22Rv1 (cell line): ENCODE measurements around the gene SETX.

Experiments
- ZFX ChIP-seq: fragments of 450-650 bp; IDR thresholded peaks from 2 replicates; pipeline ENCODE4 v1.6.1; 2017; ENCODE audit warnings: antibody characterized with exemption, borderline replicate concordance
- TF ChIP-seq, protein P1 (sequence below): fragments of 450-650 bp; IDR thresholded peaks from 2 replicates; pipeline ENCODE4 v1.5.1; 2017; ENCODE audit warnings: mild to moderate bottlenecking

DNA sequence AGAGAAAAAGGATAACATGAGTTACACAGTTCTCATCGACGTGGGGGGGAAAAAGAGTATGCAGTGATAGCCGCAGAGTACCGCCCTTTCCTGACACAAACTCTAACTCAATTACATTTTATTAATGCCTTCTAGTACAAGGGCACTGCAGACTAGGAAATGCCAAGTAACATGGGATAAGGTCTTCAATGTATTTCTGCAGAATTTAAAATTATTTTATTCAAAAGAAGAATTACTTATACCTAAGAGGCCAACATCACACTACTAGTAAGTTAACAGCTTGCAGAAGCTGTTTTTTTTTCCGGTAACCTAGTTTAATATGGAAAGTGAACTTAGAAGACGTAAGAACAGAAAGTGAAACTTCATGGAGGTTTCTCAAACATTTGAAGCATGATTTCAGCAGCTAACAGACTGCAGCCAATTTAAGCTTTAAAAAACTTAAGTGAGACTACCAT is 3.9 kb downstream of the SETX start:
- TF ChIP-seq, protein P1, sequence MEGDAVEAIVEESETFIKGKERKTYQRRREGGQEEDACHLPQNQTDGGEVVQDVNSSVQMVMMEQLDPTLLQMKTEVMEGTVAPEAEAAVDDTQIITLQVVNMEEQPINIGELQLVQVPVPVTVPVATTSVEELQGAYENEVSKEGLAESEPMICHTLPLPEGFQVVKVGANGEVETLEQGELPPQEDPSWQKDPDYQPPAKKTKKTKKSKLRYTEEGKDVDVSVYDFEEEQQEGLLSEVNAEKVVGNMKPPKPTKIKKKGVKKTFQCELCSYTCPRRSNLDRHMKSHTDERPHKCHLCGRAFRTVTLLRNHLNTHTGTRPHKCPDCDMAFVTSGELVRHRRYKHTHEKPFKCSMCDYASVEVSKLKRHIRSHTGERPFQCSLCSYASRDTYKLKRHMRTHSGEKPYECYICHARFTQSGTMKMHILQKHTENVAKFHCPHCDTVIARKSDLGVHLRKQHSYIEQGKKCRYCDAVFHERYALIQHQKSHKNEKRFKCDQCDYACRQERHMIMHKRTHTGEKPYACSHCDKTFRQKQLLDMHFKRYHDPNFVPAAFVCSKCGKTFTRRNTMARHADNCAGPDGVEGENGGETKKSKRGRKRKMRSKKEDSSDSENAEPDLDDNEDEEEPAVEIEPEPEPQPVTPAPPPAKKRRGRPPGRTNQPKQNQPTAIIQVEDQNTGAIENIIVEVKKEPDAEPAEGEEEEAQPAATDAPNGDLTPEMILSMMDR: no peak
- no peak for TF ChIP-seq ZFX
